ENCODE measurements around the gene CEP104. TPM values are rescaled to one million over a fixed set of nuclear protein-coding genes. Genes with fewer than 3 reads are reported as not detected.

CEP104 gene
- total and polyA plus RNA-seq, 2 donors (not counting 1 experiment from before 2014, with no cell fraction given), result 25.4 to 28.9 TPM

DNA sequence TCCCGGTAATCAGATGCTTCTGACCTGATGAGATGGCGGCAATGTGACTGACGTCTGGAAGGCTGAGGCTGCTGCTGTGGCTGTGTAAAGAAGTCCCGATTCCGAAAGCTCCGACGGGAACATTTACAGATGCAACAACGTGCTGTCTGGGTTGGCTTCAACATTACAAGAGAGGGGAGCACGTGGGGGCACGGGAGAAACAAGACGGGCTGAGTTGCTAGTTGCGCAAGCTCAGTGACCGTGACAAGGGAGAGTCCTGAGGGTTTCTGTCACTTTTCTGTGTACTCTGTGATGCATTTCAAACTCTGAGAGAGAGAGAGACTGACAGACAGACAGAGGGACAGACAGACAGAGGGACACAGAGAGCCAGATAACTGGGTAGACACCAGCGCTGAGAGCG lies 35.1 kb downstream of the CEP104 start:
- H3K4me2 ChIP-seq (ENCODE audit: extremely low read depth, insufficient read depth, low read length), result no peak overlapping the region
- H3K27ac ChIP-seq (ENCODE audit: insufficient read depth, low read length), result no peak overlapping the region
- no peak for DNase-seq (ENCODE audit: low read depth in 2 of 2)
- TF ChIP-seq EZH2 (IDR thresholded peaks at IDR 0.05; ENCODE audit: low read length, missing control alignments), result no peak
- TF ChIP-seq, protein P1, sequence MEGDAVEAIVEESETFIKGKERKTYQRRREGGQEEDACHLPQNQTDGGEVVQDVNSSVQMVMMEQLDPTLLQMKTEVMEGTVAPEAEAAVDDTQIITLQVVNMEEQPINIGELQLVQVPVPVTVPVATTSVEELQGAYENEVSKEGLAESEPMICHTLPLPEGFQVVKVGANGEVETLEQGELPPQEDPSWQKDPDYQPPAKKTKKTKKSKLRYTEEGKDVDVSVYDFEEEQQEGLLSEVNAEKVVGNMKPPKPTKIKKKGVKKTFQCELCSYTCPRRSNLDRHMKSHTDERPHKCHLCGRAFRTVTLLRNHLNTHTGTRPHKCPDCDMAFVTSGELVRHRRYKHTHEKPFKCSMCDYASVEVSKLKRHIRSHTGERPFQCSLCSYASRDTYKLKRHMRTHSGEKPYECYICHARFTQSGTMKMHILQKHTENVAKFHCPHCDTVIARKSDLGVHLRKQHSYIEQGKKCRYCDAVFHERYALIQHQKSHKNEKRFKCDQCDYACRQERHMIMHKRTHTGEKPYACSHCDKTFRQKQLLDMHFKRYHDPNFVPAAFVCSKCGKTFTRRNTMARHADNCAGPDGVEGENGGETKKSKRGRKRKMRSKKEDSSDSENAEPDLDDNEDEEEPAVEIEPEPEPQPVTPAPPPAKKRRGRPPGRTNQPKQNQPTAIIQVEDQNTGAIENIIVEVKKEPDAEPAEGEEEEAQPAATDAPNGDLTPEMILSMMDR (conservative IDR thresholded peaks at IDR 0.05 in 1 of 2, IDR thresholded peaks at IDR 0.05 in 1 of 2; ENCODE audit: low read depth in 1 of 2, low read length in 2 of 2), result no peak
- H4K20me1 ChIP-seq (ENCODE audit: control insufficient read depth, extremely low read depth, insufficient read depth, low read length), result no peaks in the 10 kb centered on the region
- no peaks in the 10 kb centered on the region for H3K4me1 ChIP-seq (ENCODE audit: control insufficient read depth, extremely low read depth, insufficient read depth, low read length)
- H3K79me2 ChIP-seq (ENCODE audit: control insufficient read depth, insufficient read depth, low read length), result no peaks in the 10 kb centered on the region
- H3K4me3 ChIP-seq (replicated peaks in 1 of 4; ENCODE audit: control extremely low read depth in 1 of 4, insufficient read depth in 1 of 4, low read depth in 3 of 4, low read length in 4 of 4), result no peak overlapping the region
- H3K9ac ChIP-seq (ENCODE audit: insufficient read depth, low read length), result no peak overlapping the region
- H3K9me3 ChIP-seq (ENCODE audit: control insufficient read depth, insufficient read depth, low read depth, low read length), result no peaks in the 10 kb centered on the region
- H2AFZ ChIP-seq (ENCODE audit: low read length), result no peak overlapping the region
- H3K27me3 ChIP-seq (ENCODE audit: control insufficient read depth, insufficient read depth, low read length), result no peaks in the 10 kb centered on the region
- peaks cover 8% of the 10 kb centered on the region for H3K36me3 ChIP-seq (ENCODE audit: control insufficient read depth, insufficient read depth, low read length)

DNA sequence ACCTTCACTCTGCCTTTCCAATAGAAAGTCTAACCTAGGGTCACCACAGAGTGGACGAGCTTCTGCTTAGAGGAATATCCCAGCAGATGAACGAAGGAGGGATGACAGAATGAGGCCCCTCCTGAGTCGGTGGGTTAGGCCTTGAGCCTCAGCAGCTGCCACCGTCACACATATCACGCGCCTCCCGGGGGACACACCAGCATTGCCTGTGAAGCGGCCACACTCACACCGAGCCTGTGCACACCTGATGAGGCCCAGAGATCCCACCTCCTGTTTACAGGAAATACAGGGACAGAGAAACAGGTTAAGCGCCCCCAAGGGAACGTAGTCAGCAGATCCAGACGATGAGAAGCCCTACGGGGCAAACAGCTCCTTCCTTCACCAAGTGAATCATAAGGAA lies 35.6 kb downstream of the CEP104 start:
- no peak overlapping the region for H3K9ac ChIP-seq (ENCODE audit: insufficient read depth, low read length)

DNA sequence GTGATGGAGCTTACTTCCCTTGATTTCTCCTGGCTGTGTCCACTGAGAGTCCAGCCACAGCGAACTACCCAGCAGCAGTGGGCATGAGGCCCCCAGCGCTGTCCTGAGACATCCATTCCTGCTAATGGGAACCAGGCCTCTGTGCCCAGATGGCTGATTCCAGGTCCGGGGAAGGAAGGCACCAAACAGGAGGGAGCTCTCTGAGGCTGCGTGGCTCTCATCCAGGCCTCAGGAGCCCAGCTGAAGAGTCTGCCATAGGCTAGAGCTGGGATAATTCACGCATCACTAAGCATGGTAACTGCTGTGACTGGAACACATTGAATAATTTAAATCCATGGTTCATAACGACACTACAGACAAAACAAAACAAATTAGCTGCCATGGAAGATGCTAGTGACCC lies 36.0 kb downstream of the CEP104 start:
- no peaks in the 10 kb centered on the region for H3K4me1 ChIP-seq (ENCODE audit: control insufficient read depth, extremely low read depth, insufficient read depth, low read length)
- H3K4me2 ChIP-seq (ENCODE audit: extremely low read depth, insufficient read depth, low read length), result no peak overlapping the region
- no peak overlapping the region for H3K27ac ChIP-seq (ENCODE audit: insufficient read depth, low read length)
- H2AFZ ChIP-seq (ENCODE audit: low read length), result no peak overlapping the region
- peaks cover 8% of the 10 kb centered on the region for H3K36me3 ChIP-seq (ENCODE audit: control insufficient read depth, insufficient read depth, low read length)
- H3K9ac ChIP-seq (ENCODE audit: insufficient read depth, low read length), result no peak overlapping the region
- H3K79me2 ChIP-seq (ENCODE audit: control insufficient read depth, insufficient read depth, low read length), result no peaks in the 10 kb centered on the region
- no peaks in the 10 kb centered on the region for H3K9me3 ChIP-seq (ENCODE audit: control insufficient read depth, insufficient read depth, low read depth, low read length)
- no peak overlapping the region for H3K4me3 ChIP-seq (replicated peaks in 1 of 4; ENCODE audit: control extremely low read depth in 1 of 4, insufficient read depth in 1 of 4, low read depth in 3 of 4, low read length in 4 of 4)
- TF ChIP-seq, protein P1 (conservative IDR thresholded peaks at IDR 0.05 in 1 of 2, IDR thresholded peaks at IDR 0.05 in 1 of 2; ENCODE audit: low read depth in 1 of 2, low read length in 2 of 2), result no peak
- no peak for TF ChIP-seq EZH2 (IDR thresholded peaks at IDR 0.05; ENCODE audit: low read length, missing control alignments)
- no peaks in the 10 kb centered on the region for H4K20me1 ChIP-seq (ENCODE audit: control insufficient read depth, extremely low read depth, insufficient read depth, low read length)
- DNase-seq (ENCODE audit: low read depth in 2 of 2), result no peak
- H3K27me3 ChIP-seq (ENCODE audit: control insufficient read depth, insufficient read depth, low read length), result no peaks in the 10 kb centered on the region

More for the DNA sequence above, 35.6 kb downstream of the CEP104 start:
- H3K79me2 ChIP-seq (ENCODE audit: control insufficient read depth, insufficient read depth, low read length), result no peaks in the 10 kb centered on the region
- no peaks in the 10 kb centered on the region for H4K20me1 ChIP-seq (ENCODE audit: control insufficient read depth, extremely low read depth, insufficient read depth, low read length)
- H3K27ac ChIP-seq (ENCODE audit: insufficient read depth, low read length), result no peak overlapping the region
- no peaks in the 10 kb centered on the region for H3K4me1 ChIP-seq (ENCODE audit: control insufficient read depth, extremely low read depth, insufficient read depth, low read length)
- H2AFZ ChIP-seq (ENCODE audit: low read length), result no peak overlapping the region
- H3K9me3 ChIP-seq (ENCODE audit: control insufficient read depth, insufficient read depth, low read depth, low read length), result no peaks in the 10 kb centered on the region
- H3K27me3 ChIP-seq (ENCODE audit: control insufficient read depth, insufficient read depth, low read length), result no peaks in the 10 kb centered on the region
- no peak overlapping the region for H3K4me3 ChIP-seq (replicated peaks in 1 of 4; ENCODE audit: control extremely low read depth in 1 of 4, insufficient read depth in 1 of 4, low read depth in 3 of 4, low read length in 4 of 4)
- no peak for TF ChIP-seq EZH2 (IDR thresholded peaks at IDR 0.05; ENCODE audit: low read length, missing control alignments)
- TF ChIP-seq, protein P1 (conservative IDR thresholded peaks at IDR 0.05 in 1 of 2, IDR thresholded peaks at IDR 0.05 in 1 of 2; ENCODE audit: low read depth in 1 of 2, low read length in 2 of 2), result no peak
- no peak for DNase-seq (ENCODE audit: low read depth in 2 of 2)
- H3K36me3 ChIP-seq (ENCODE audit: control insufficient read depth, insufficient read depth, low read length), result peaks cover 8% of the 10 kb centered on the region
- H3K4me2 ChIP-seq (ENCODE audit: extremely low read depth, insufficient read depth, low read length), result no peak overlapping the region

All from fibroblast of lung (primary cell).